ENCODE measurements around the gene PDIK1L. TPM values are rescaled to one million over a fixed set of nuclear protein-coding genes. Genes with fewer than 3 reads are reported as not detected.
A peak's percentile ranks its signal among the peaks of the same experiment; 100 is the strongest.

PDIK1L gene
- total and polyA plus RNA-seq, 9 of the 15 experiments (the other 6 are each of a cell fraction or from before 2014, with no cell fraction given) = 12.8 to 30.2 (median 21.5) TPM

DNA sequence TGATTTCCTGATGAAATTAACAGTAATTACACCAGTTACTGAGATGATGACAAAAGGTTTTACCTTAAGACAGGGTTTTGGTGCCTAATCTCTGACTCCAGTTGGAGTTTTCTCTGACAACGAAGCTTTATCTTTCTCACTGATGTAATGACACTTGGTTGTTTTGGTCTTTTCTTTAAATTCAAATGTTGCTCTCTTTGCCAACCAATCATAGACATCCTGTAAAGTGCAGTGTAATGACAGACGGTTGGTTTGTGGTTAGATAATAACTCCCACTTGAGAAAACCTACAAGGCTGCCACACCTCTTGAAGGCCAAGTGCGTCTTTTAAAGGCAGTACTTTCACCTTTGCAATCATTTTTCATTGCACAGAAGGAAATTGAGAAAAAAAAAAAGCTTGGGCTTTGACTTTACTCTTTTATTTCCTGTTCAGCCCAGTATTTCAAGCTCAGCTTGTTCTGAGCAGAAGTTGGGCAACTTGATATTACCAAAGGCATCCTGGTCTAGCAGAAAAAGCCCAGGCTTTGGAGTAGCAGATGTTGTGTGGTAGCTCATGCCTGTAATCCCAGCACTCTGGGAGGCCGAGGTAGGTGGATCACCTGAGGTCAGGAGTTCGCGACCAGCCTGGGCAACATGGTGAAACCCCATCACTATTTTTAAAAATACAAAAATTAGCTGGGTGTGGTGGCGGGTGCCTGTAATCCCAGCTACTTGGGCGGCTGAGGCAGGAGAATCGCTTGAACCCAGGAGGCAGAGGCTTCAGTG, 14.9 kb downstream of the PDIK1L start (continued):
- TF ChIP-seq ZBTB11 (CRISPR knock-in tag; IDR thresholded peaks at IDR 0.05) (peak in 1 of 3 experiments; percentile 74; a peak in 2 of 6 replicates), ZNF165 (CRISPR knock-in tag; IDR thresholded peaks at IDR 0.05; ENCODE audit: borderline replicate concordance) (0 out of 2 replicates have a peak, but pooled peaks have one; percentile 61), NCOA1 (IDR thresholded peaks at IDR 0.05; ENCODE audit: low read depth) (peak; percentile 96), XRCC5 (IDR thresholded peaks at IDR 0.05; ENCODE audit: low read depth, low read length) (no peak), C11orf30 (IDR thresholded peaks at IDR 0.05; ENCODE audit: low read depth) (peak; percentile 83), FOSL1 (tag; conservative IDR thresholded peaks at IDR 0.05) (peak; percentile 86), FOXJ3 (CRISPR knock-in tag; IDR thresholded peaks at IDR 0.05) (no peak), ZNF311 (CRISPR knock-in tag; IDR thresholded peaks at IDR 0.05) (peak; percentile 65), RBM22 (IDR thresholded peaks at IDR 0.05; ENCODE audit: low read depth, low read length, poor library complexity, severe bottlenecking) (no peak), RBM34 (IDR thresholded peaks at IDR 0.05; ENCODE audit: borderline replicate concordance, insufficient read depth, low read length) (no peak), HIVEP1 (CRISPR knock-in tag; IDR thresholded peaks at IDR 0.05) (peak; percentile 74; the same call in 1 of the 2 replicates), EP400 (IDR thresholded peaks at IDR 0.05) (peak; percentile 98), HDAC8 (tag; IDR thresholded peaks at IDR 0.05) (peak; percentile 53; the same call in 1 of the 2 replicates), SMARCE1 (IDR thresholded peaks at IDR 0.05) (peak; percentile 93), BDP1 (IDR thresholded peaks at IDR 0.05; ENCODE audit: insufficient read depth, insufficient read length) (no peak), SMARCA4 (IDR thresholded peaks at IDR 0.05) (peak; percentile 98), NR2F6 (CRISPR knock-in tag; IDR thresholded peaks at IDR 0.05) (0 out of 2 replicates have a peak, but pooled peaks have one; percentile 65)
- TF ChIP-seq, protein P1, sequence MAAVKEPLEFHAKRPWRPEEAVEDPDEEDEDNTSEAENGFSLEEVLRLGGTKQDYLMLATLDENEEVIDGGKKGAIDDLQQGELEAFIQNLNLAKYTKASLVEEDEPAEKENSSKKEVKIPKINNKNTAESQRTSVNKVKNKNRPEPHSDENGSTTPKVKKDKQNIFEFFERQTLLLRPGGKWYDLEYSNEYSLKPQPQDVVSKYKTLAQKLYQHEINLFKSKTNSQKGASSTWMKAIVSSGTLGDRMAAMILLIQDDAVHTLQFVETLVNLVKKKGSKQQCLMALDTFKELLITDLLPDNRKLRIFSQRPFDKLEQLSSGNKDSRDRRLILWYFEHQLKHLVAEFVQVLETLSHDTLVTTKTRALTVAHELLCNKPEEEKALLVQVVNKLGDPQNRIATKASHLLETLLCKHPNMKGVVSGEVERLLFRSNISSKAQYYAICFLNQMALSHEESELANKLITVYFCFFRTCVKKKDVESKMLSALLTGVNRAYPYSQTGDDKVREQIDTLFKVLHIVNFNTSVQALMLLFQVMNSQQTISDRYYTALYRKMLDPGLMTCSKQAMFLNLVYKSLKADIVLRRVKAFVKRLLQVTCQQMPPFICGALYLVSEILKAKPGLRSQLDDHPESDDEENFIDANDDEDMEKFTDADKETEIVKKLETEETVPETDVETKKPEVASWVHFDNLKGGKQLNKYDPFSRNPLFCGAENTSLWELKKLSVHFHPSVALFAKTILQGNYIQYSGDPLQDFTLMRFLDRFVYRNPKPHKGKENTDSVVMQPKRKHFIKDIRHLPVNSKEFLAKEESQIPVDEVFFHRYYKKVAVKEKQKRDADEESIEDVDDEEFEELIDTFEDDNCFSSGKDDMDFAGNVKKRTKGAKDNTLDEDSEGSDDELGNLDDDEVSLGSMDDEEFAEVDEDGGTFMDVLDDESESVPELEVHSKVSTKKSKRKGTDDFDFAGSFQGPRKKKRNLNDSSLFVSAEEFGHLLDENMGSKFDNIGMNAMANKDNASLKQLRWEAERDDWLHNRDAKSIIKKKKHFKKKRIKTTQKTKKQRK (IDR thresholded peaks at IDR 0.05; ENCODE audit: borderline replicate concordance, low read depth, low read length) = no peak
